RKO (cell line): ENCODE measurements around the gene ASAP3.
"Not testable (repeated sequence)": the region's sequence is repeated elsewhere in the genome, so short reads cannot be mapped to it uniquely, and the experiment has no call there.

Source experiments
- DNase-seq: peaks from one replicate; pipeline ENCODE4 v3.0.0-alpha.2; 2016; ENCODE audit warnings: low spot score

ASAP3 gene

DNA sequence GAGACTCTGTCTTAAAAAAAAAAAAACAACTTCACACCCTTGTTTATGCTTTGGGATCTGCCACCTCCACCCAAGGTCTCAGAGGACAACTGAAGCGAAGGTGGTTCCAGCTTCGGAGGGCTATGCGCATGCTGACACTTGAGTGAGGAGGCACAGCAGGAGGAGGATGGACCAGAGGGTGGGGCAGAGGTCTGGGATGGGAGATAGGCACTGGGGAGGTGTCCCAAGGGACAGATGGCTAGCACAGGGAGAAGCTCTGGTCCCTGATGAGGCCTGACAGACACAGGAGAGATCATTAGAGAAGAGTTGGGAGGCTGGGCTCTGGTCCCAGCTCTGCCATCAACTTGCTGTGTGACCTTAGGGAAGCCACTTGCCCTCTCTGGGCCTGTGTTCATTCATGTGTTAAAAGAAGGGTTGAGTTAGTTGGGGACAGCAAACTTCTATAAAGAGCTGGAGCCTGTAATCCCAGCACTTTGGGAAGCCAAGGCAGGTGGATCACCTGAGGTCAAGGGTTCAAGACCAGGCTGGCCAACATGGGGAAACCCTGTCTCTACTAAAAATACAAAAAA lies 30.2 kb upstream of the ASAP3 start:
- no peak for DNase-seq

DNA sequence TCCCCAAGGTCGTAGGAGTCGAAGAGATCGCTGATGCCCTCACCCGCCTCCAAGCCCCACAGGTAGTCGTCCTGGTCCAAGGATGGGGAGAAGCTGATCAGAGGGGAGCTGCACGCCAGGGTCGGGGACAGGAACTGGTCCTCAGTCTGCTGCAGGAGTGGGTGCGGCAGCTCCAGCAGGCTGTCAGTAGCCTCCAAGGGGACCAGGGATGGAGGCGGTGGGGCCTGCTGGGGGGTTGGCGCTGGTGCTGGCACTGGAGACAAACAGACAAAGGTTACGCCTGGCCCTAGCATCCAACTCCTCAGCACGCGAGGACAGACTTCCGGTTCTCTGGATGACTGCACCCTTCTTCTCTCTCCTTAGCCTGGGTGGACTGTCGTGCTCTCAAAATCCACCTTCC lies 25.9 kb upstream of the ASAP3 start:
- no peak for DNase-seq

DNA sequence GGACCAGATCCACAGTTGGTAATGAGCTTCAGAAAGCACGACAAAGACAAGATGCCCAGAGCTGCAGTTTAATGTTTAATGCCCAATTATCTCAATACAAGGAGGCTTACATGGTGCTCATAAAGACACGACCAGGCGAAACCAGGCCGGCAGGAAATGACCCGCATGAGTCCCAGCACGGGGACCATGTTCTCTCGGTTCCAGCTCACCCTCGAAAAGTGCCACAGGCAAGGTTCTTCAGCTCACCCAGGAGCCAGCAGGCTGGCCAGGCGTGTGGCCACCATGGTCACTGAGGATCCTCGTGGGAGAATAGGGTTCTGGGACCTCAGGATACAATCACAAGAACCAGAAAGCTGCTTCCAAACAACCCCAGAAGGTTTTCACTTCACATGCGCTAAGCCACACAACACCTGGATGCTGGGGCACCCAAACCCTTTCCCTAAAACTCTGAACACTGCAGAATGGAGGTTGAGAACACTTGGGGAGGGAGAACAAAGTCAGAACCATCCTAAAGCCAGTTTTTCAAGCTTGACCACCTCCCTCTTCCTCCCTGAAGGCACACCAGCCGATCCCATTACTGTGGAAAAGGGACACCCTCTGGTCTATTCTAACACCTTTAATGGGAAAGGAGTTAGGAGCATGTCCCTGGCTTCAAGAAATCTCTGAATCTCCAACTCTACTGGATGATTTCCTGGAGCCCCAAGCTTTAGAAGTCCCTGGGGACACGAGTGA lies 22.6 kb upstream of the ASAP3 start:
- DNase-seq = no peak

DNA sequence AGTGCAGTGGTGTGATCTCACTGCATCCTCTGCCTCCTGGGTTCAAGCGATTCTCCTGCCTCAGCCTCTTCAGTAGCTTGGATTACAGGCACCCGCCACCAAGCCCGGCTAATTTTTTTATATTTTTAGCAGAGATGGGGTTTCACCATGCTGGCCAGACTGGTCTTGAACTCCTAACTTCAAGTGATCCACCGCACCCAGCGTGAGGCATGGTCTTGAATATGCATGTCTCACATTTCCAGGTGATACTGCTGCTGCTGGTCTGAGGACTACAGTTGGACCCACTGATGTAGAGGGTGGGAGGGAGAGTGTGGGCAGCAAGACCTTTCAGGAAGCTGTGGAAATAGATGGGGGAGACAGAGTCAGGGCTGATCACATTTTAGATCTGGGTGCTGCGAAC lies 21.9 kb upstream of the ASAP3 start:
- DNase-seq = no peak

DNA sequence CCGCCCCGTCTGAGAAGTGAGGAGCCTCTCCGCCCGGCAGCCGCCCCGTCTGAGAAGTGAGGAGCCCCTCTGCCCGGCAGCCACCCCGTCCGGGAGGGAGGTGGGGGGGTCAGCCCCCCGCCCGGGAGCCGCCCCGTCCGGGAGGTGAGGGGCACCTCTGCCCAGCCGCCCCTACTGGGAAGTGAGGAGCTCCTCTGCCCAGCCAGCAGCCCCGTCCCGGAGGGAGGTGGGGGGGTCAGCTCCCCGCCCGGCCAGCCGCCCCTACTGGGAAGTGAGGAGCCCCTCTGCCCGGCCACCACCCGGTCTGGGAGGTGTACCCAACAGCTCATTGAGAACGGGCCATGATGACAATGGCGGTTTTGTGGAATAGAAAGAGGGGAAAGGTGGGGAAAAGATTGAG lies 20.2 kb upstream of the ASAP3 start:
- DNase-seq = not testable (repeated sequence)

DNA sequence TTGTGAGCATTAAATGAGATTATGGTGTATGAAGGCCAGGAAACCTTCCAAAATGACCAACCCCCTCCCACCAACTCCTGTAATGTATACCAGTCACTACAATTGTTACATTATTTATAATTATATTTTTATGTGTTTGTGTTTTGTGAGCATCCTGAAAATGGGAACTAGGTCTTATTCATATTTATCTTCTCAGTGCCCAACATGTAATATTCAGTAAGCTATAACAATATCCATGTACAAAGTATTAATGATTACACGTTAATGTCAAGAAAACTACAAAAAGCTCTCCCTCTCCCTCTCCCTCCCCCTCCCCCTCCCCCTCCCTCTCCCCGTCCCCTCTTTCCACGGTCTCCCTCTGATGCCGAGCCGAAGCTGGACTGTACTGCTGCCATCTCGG lies 19.0 kb upstream of the ASAP3 start:
- no peak for DNase-seq

DNA sequence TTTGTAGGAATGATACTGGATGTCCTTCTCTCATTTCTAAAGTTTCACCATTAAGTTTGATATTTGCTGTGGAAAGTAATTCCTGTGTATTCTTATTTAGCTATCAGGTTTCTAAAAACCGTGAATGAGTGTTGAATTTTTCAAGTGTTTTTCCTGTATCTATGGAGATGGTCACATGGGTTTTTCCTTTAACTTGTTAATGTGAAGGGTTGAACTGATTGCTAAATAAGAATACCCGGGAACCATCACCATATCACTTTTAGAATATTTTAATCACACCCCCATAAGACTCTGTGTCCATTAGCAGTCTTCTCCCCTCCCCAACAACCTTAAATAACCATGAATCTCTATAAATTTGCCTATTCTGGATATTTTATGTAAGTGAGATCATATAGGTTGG lies 16.5 kb upstream of the ASAP3 start:
- no peak for DNase-seq

DNA sequence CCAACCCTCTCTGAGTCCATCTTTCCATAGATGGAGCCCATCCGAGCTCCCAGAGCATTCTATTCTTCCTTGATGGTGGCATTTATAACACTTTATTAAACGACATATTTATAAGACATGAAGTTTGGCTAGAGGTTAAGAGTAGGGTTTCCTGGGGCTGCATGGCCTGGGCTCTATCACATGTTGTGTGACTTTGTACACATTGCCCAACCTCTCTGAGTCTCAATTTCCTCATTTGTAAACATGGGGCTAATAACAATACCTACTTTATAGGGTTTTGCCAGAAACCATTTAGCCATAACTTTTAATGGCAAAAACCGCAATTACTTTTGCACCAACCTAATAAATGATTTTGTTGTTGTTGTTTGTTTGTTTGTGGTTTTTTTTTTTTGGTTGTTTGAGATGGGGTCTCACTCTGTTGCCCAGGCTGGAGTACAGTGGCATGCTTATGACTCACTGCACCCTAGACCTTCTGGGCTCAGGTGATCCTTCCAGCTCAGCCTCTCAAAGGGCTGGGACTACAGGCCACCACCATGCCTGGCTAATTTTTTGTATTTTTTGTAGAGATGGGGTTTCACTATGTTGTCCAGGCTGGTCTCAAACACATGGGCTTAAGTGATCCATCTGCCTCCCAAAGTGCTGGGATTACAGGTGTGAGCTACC lies 13.9 kb upstream of the ASAP3 start:
- DNase-seq = no peak

DNA sequence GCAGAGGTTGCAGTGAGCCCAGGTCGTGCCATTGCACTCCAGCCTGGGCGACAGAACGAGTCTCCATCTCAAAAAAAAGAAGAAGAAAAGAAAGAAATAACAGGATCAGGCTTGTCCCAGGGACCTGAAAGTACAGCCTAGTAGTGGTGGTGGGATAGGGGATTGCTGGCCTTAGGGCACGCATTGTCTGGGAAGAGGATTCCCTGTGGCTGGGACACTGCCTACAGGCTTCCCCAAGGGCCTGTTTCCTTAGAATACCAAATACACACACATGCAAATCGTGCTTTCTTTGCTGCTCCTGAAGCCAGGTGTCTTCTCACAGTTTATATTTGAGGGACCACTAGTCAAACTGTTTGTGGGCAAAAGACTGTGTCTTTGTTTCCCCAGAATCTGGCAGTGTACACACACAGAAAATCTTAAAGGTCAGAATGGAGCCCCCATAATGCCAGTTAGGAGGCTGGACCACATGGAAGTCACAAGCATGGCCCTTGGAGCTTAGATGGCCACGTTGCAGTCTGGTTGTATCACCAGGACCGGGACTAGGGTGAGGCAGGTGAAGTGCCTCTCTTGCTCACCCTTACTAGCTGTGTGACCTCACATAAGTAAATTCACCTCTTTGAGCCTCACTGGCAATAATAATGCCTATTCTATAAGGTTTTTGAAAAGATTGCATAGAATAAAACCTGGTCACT lies 12.7 kb upstream of the ASAP3 start:
- no peak for DNase-seq

DNA sequence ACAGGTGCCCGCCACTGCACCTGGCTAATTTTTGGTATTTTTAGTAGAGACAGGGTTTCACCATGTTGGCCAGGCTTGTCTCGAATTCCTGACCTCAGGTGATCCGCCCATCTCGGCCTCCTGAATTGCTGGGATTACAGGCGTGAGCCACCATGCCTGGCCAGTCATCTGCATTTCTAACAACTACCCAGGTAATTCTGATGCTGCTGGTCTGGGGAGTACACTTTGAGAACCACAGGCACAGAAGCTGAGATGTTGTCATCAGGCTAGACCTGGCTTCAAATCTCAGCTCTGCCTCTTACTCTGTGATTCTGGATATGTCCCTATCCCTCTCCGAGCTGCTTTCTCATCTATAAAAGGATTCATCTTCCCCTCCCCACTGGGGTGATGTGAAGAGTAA lies 10.9 kb upstream of the ASAP3 start:
- not testable (repeated sequence) for DNase-seq

DNA sequence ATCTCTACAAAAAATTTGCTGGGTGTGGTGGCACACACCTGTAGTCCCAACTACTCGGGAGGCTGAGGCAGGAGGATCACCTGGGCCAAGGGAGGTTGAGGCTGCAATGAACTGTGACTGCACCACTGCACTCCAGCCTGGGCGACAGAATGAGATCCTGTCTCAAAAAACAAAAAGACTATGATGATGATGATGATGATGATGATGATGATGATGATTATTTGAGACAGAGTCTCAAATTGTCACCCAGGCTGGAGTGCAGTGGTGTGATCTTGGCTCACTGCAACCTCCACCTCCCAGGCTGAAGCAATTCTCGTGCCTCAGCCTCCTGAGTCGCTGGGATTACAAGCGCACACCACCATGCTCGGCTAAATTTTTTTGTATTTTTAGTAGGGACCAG lies 8.8 kb upstream of the ASAP3 start:
- DNase-seq = not testable (repeated sequence)

DNA sequence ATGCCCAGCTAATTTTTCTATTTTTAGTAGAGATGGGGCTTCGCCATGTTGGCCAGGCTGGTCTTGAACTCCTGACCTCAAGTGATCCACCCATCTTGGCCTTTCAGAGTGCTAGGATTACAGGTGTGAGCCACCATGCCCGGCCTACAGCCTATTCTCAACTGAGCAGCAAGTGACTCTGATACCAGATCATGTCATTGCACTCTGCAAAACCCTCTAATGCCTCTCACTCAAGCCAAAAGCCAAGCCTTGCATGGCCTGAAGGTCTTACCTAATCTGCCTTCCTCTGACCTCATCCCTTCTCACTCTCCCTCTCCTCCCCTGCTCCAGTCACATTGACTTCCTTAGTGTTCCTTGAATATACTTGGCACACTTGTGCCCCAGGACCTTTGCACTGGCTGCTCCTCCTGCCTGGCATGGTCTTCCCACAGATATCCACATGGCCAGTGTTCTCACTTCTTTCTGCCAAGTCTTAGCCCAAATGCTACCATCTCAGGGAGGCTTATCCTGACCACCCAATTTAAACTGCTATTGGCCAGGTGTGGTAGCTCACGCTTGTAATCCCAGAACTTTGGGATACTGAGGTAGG lies 8.2 kb upstream of the ASAP3 start:
- no peak for DNase-seq

DNA sequence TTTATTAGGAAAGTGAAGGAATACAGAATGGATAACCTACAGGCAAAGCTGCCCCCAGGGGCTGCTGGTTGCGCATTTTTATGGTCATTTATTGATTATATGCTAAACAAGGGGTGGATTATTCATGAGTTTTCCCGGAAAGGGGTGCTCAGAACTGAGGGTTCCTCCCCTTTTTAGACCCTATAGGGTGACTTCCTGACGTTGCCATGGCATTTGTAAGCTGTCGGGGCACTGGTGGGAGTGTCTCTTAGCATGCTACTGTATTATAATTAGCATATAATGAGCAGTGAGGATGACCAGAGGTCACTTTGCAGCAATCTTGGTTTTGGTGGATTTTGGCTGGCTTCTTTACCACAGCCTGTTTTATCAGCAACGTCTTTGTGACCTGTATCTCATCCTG lies 5.9 kb upstream of the ASAP3 start:
- no peak for DNase-seq

DNA sequence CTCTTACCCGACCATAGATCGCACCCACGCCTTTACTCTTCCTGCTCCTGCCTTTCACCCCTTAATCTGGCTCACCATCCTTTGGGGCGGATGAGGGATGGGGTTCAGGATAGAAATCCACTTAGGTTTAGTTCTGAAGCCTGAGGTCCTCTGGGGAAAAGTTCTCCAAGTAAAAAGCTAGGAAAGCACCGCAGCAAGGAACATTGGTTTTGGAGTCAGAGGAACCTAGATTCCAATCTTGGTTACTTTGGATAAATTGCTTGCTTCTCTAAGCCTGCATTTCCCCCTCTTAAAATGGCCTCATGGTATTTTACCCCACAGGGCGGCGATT lies 988 bp upstream of the ASAP3 start:
- DNase-seq = no peak

DNA sequence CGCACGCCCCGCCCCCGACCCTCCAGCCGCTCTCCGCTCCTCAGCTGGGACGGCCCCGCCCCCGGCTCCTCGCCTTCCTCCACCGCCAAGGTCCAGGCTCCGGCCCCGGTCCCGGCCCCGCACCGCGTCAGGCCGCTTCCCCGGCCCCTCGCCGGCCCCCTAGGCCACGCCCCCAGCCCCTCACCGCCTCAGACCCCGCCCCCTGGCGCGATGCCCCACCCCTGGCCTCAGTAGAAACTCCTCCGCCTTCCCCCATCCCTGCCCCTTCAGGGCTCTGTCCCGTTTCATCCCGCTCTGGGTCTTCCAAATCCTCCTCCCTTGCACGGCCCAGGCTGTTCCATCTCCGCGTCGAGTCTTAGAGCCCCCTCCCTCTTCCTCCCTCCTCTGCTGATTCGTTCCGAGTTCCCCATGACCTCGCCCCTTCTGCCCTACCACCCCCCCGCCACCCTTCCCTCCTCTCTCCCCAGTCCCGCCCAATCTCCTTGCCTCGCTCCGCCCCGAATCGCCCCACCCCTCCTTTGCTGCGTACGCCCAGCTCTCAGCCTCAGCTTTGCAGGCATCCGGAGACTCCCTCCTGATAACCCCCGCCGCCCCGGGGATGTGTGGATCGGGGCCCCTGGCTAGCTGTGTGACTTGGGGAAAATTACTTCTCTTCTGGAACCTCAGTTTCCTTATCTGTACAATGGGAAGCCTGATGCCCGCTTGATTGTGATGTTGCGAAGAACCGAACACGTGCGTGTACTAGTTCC lies 448 bp upstream of the ASAP3 start:
- peak; percentile 87 for DNase-seq

DNA sequence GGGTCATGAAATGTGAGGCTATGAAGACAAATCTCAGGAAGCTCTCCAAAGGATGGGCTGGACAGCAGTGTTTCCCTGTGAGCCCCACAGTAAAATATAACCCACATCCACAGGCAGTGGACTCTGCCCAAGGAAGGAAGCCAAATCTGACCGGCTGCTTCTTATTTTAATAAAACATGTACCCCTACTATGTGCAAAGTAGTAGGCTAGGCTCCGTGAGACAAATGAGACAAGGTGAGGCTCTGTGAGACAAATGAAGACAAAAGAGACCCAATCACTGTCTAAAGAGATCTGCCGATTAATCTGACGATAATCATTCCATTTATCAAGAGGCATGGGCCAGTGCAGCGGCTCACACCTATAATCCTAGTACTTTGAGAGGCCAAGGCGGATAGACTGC lies 2.1 kb downstream of the ASAP3 start:
- no peak for DNase-seq

DNA sequence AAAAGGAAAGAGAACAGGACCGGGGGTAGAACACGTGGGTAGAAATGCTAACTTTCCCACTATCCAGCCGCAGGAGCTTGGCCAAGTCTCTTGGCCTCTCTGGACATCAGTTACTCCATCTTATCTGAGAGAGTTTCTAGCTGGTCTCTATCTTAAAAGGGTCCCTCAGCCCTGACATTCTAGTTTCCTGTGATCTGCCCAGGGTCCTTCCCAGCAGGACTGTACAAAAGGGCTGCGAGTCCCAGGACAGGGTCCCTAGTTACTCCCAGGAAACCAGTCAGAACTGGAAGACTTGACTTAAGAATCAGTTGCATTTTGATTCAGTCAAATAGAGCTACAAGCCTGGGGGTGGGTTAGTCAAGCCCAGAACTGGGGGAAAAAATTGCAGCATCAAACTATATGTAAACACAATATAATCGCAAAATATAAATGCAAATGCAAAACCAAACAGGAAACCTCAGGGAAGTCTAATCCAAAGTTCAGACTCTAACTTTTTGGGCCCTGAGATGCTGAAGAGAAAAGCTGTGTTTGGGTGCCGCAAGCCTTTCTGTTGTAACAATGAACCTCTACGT lies 2.9 kb downstream of the ASAP3 start:
- DNase-seq = no peak

DNA sequence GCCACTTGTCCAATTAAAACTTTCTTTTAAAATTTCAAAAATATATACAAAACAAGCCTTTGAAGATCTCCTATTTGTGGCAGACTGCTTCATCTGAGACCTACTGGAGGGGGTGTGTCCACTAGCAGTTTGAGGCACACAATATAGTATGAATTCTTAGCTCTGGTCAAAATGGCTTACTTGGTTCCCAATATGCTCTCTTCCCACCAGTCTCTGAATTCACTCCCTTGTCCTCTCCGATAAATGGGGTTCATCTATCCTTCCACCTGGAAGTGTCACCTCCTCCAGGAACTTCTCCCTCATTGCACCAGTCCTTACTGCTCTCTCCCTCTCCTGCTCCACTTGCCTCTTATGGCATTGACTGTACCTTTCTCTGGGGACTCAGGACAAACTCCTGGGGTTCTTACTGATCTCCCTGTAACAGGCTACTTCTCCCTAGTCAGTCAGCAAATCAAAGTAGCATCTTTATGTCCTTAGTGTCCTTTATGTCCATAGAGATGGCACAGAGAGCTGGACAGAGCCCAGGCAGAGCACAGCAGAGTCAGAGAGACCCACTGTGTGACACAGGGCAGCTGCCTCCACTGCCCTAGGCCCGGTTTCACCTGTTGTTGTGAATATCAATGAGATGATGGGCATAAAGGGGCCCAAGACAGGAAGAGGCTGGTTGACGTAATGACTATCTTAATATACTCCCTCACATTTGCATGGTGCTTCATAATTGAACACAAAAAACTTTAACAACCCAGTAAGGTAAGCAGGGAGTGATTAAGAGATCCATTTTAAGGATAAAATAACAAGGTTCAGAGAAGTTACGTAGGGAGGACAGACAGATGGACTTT lies 3.6 kb downstream of the ASAP3 start:
- DNase-seq = no peak

DNA sequence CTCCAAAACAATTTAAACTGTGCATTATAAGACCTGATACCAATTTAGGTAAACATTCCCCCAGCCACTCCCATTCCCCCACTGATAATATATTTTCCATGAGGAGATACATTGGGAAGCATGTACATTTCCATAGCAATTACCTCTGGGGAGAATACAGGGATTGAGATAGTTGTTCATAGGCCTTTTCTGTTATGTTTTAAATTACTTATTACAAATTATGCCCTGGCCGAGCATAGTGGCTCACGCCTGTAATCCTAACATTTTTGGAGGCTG lies 4.4 kb downstream of the ASAP3 start:
- no peak for DNase-seq

DNA sequence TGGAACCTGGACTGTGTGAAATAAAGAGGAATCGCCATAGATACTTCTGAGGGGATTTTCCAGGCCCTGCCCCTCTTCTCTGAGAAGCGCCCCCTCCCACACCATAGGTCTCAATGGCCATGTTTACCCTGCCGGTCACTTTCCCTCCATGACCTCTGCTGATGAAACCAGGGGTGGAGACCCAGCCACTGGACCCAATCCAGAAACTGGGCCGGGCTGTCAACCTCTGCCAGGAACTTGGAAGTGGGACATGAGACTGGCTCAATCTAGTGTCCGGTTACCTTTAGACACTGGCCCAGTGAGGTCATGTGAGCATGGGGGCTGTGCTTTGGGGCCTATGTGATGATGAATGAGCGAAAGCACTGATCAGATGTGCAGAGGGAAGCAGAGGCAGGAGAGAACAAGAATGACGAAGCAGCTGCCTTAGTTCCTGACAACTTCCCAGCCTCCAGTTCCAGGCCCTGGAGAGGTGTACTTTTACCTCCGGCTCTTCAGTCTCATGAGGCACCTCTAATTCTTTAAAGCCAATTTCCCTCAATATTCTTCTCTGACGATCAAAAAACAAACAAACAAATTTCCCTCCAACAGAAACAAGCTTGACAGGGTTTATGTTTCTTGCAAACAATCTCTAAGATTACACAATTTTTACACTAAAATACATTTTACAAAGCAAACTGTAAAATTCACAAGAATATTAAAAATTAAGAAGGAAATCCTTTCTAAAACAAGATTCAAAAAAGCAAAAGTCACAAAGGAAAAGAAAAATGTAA lies 4.9 kb downstream of the ASAP3 start:
- no peak for DNase-seq
